ENCODE data around the gene PPM1J. TPM values are rescaled to one million over a fixed set of nuclear protein-coding genes. Genes with fewer than 3 reads are reported as not detected.

The PPM1J gene
- total RNA-seq, 1 experiment from 2014 or later, result 0.80 TPM

- intact Hi-C loops (cut with micrococcal nuclease), result no loop called here
- Histone ChIP-seq H3K9ac (ENCODE audit: low read length) (no peak overlapping the region), H3K27ac (ENCODE audit: low read length) (no peak overlapping the region), H3K9me2 (replicated peaks; ENCODE audit: low read length) (no peaks in the 10 kb centered on the region), H3K4me1 (ENCODE audit: insufficient read depth, low read length) (peaks cover 24% of the 10 kb centered on the region), H3K4me3 (ENCODE audit: low read length) (no peak overlapping the region), H2AFZ (ENCODE audit: low read length) (no peak overlapping the region), H3F3A (ENCODE audit: low read length, unreplicated experiment) (peaks cover 7% of the 10 kb centered on the region), H3K4me2 (ENCODE audit: low read length) (no peak overlapping the region), H3K79me2 (ENCODE audit: low read length) (peaks cover 30% of the 10 kb centered on the region), H3K9me3 (ENCODE audit: low read length) (no peaks in the 10 kb centered on the region), H3K36me3 (ENCODE audit: low read depth, low read length) (no peaks in the 10 kb centered on the region), H3K27me3 (ENCODE audit: low read length) (no peaks in the 10 kb centered on the region), H4K20me1 (ENCODE audit: low read length) (no peaks in the 10 kb centered on the region)
- no peak for ATAC-seq
- TF ChIP-seq, protein P1, sequence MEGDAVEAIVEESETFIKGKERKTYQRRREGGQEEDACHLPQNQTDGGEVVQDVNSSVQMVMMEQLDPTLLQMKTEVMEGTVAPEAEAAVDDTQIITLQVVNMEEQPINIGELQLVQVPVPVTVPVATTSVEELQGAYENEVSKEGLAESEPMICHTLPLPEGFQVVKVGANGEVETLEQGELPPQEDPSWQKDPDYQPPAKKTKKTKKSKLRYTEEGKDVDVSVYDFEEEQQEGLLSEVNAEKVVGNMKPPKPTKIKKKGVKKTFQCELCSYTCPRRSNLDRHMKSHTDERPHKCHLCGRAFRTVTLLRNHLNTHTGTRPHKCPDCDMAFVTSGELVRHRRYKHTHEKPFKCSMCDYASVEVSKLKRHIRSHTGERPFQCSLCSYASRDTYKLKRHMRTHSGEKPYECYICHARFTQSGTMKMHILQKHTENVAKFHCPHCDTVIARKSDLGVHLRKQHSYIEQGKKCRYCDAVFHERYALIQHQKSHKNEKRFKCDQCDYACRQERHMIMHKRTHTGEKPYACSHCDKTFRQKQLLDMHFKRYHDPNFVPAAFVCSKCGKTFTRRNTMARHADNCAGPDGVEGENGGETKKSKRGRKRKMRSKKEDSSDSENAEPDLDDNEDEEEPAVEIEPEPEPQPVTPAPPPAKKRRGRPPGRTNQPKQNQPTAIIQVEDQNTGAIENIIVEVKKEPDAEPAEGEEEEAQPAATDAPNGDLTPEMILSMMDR (conservative IDR thresholded peaks at IDR 0.05; ENCODE audit: low read depth, low read length), result no peak
- TF ChIP-seq EZH2 (IDR thresholded peaks at IDR 0.05; ENCODE audit: low read length, unreplicated experiment) (no peak), EZH2phosphoT487 (IDR thresholded peaks at IDR 0.05; ENCODE audit: borderline replicate concordance, low read length) (no peak)
- no TSS peak for BruUV-seq (replicated peaks)
- ChIA-PET CTCF (no interaction called here), POLR2A (ENCODE audit: unreplicated experiment) (interaction anchor here (0.5 kb wide), 1 partner anchor 280 kb away, joined by 5 read pairs; no protein-coding TSS in a partner anchor)
- DNase-seq, result no peak
Measured at GRCh38 chr1:112677501-112677900, 37.6 kb downstream of the PPM1J start.

- ATAC-seq, result no peak
- no peak for DNase-seq
- CTCF ChIA-PET, result no interaction called here
- Histone ChIP-seq H3K36me3 (ENCODE audit: low read depth, low read length) (peaks cover 4% of the 10 kb centered on the region; the same call in 1 of the 2 replicates), H3K27ac (ENCODE audit: low read length) (no peak overlapping the region), H3K4me3 (ENCODE audit: low read length) (no peak overlapping the region), H3K27me3 (ENCODE audit: low read length) (no peaks in the 10 kb centered on the region), H4K20me1 (ENCODE audit: low read length) (no peaks in the 10 kb centered on the region), H3K9me2 (replicated peaks; ENCODE audit: low read length) (no peaks in the 10 kb centered on the region), H3K9me3 (ENCODE audit: low read length) (no peaks in the 10 kb centered on the region), H3K4me2 (ENCODE audit: low read length) (peak overlapping the region; percentile 100; the same call in 1 of the 2 replicates), H3F3A (ENCODE audit: low read length, unreplicated experiment) (peaks cover 7% of the 10 kb centered on the region), H3K79me2 (ENCODE audit: low read length) (peaks cover 30% of the 10 kb centered on the region), H2AFZ (ENCODE audit: low read length) (no peak overlapping the region), H3K4me1 (ENCODE audit: insufficient read depth, low read length) (peaks cover 24% of the 10 kb centered on the region), H3K9ac (ENCODE audit: low read length) (no peak overlapping the region)
- intact Hi-C loops (cut with micrococcal nuclease), result no loop called here
- POLR2A ChIA-PET (ENCODE audit: unreplicated experiment), result no interaction called here
- TF ChIP-seq EZH2phosphoT487 (IDR thresholded peaks at IDR 0.05; ENCODE audit: borderline replicate concordance, low read length) (no peak), EZH2 (IDR thresholded peaks at IDR 0.05; ENCODE audit: low read length, unreplicated experiment) (no peak)
- TF ChIP-seq, protein P1 (conservative IDR thresholded peaks at IDR 0.05; ENCODE audit: low read depth, low read length), result no peak
- BruUV-seq (replicated peaks), result no TSS peak
Measured at GRCh38 chr1:112676543-112676942, 38.6 kb downstream of the PPM1J start.

DNA sequence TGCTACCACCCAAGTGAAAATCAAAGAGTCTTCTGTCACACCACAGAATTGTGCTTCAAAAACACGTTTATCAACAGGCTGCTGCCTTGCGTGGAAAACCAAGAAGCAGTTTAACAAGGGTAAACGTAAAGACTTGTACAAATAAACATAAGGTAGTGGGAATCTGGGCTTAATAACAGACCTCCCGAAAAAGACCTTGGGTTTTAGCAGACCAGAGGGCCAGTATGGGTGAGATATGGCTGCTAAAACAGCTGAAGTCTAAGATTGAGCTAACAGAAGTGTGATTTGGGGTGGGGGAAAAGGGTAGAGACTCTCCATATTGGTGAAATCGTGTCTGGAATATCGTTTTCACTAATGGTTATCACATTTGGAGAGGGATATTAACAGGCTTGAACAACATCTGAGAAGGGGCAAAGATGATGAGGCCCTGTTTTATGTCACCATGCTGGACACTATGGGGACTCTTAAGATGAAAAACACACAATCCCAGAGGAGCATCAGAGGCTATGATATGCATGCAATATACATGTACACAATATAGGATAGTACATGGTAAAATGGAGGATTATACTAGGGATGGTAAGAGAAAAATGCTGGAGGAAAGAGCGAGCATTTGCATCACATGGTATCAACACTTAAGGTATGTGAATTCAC, 39.3 kb downstream of the PPM1J start:
- H3K36me3 ChIP-seq (ENCODE audit: low read depth, low read length), result peaks cover 6% of the 10 kb centered on the region; the same call in 1 of the 2 replicates
- ChIA-PET POLR2A (ENCODE audit: unreplicated experiment) (no interaction called here), CTCF (interaction anchor here (2.1 kb wide), 1 partner anchor 32 kb away, joined by 7 read pairs; no protein-coding TSS in a partner anchor)
- TF ChIP-seq, protein P1 (conservative IDR thresholded peaks at IDR 0.05; ENCODE audit: low read depth, low read length), result no peak
- TF ChIP-seq EZH2 (IDR thresholded peaks at IDR 0.05; ENCODE audit: low read length, unreplicated experiment), result no peak
- no peak for TF ChIP-seq EZH2phosphoT487 (IDR thresholded peaks at IDR 0.05; ENCODE audit: borderline replicate concordance, low read length)
- H3K9me2 ChIP-seq (replicated peaks; ENCODE audit: low read length), result no peaks in the 10 kb centered on the region
- H3F3A ChIP-seq (ENCODE audit: low read length, unreplicated experiment), result peaks cover 7% of the 10 kb centered on the region
- peak overlapping the region; percentile 83 for H2AFZ ChIP-seq (ENCODE audit: low read length)
- H3K4me2 ChIP-seq (ENCODE audit: low read length), result peak overlapping the region; percentile 100
- H3K27me3 ChIP-seq (ENCODE audit: low read length), result no peaks in the 10 kb centered on the region
- intact Hi-C loops (cut with micrococcal nuclease), result no loop called here
- H3K27ac ChIP-seq (ENCODE audit: low read length), result no peak overlapping the region
- H4K20me1 ChIP-seq (ENCODE audit: low read length), result no peaks in the 10 kb centered on the region
- peaks cover 30% of the 10 kb centered on the region for H3K79me2 ChIP-seq (ENCODE audit: low read length)
- H3K4me3 ChIP-seq (ENCODE audit: low read length), result peak overlapping the region; percentile 99
- H3K4me1 ChIP-seq (ENCODE audit: insufficient read depth, low read length), result peaks cover 24% of the 10 kb centered on the region
- peak overlapping the region; percentile 85 for H3K9ac ChIP-seq (ENCODE audit: low read length)
- no peaks in the 10 kb centered on the region for H3K9me3 ChIP-seq (ENCODE audit: low read length)
- TSS peak; percentile 18 for BruUV-seq (replicated peaks)
- no peak for DNase-seq
- no peak for ATAC-seq
